GM18511 (cell line): ENCODE measurements around the gene ADAMTS2.

Experiments used
- ATAC-seq: cut with Tn5 transposase; IDR thresholded peaks from one replicate; pipeline ENCODE4 v1.9.1; 2021; ENCODE audit warnings: mild to moderate bottlenecking, moderate library complexity; ENCODE audit not compliant: unreplicated experiment

Gene ADAMTS2

DNA sequence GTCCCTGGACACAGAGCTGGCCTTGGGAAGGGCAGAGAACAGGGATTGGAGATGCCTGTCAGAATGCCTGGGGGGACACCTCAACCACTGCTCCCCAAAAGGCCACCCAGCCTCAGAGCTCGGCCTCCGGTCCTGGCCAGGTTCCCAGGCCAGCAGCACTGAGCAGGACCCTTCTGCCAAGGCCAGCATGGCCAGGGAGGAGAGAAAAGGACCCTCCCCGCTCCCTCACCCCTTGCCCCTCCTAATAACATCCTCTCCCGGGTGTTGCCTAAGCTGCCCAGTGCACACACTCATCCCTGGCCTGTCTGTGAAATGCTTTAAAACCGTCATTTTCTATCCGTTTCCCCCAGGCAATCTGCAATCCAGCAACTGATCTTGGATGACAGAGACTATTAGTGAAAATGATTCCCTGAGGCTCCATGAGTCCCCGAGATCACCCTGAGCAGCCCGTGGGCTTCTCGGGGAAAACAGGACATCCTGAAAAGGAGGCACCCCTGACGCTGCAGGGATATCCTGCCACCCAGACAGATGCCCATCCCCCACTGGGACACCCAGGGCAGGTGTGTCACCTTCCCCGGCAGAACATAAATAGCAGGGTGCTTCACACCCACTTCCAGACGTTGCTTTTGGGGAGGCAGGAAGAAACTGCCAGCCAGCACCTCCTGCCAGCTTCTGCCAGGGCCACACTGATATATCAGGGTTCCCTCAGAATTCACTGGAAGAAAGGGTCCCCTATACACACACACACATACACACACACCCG is 75.3 kb downstream of the ADAMTS2 start:
- ATAC-seq = no peak

DNA sequence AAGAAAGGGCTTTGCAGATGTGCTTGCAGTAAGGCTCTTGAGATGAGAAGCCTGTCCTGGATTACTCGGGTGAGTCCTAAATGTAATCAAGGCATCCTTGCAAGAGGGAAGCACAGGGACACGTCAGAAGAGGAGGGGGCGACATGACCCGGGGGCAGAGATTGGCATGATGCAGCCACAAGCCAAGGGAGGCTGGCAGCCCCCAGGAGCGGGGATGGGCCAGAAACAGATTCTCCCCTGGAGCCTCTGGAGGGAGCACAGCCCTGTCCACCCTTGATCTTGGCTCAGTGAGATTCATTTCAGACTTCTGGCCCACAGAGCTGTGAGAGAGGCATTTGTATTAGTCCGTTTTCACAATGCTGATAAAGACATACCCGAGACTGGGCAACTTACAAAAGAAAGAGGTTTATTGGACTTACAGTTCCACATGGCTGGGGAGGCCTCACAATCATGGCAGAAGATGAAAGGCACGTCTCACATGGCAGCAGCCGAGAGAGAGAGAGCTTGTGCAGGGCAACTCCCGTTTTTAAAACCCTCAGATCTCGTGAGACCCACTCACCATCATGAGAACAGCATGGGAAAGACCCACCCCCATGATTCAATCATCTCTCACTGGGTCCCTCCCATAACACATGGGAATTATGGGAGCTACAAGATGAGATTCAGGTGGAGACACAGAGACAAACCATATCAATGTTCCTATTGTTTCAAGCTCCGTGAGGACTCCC is 76.1 kb downstream of the ADAMTS2 start:
- no peak for ATAC-seq

DNA sequence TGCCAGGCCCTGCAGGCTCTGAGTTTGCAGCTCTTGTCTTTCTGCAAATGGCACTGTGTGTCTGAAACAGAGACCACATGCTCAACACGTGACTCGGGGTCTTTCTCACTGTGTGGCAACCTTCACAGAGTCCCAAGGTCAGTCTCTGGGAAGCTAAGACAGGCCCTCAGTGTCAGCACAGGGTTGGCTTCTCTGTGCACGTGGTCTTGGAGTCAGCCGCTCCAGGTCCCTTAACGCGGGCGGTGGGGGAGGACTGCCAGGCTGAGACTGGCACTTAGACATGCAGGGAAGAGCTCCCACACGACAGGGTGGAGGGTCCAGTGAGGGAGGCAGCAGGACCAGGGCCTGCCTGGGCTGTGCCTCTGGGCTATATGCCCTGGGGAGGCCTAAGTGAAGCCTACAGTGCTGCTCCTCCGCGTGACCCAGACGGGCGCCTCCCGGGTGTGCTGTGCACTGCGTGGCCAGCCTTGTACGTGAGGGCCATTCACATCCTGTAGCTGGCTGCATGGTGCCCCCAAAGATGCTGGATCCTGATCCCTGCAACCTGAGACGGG is 76.8 kb downstream of the ADAMTS2 start:
- no peak for ATAC-seq

DNA sequence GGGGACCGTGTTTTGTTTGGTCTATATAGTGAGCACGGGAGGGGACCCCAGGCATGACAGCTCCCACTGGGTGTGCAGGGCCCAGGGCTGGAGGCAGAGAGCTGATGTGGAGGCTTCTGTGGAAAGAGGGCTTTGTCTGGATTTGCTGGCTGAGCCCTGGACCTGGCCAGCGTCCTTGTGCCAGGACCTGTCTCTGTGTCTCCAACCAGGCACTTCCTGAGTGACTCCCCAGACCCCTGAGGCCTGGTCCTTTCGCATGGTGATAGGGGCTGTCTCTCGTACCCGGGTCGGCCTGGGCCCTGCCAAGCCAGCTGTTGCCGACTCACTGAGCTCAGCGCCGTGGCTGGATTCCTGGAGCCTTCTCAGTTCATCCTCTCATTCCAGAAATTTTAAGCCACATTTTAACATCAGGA is 77.6 kb downstream of the ADAMTS2 start:
- ATAC-seq = no peak

DNA sequence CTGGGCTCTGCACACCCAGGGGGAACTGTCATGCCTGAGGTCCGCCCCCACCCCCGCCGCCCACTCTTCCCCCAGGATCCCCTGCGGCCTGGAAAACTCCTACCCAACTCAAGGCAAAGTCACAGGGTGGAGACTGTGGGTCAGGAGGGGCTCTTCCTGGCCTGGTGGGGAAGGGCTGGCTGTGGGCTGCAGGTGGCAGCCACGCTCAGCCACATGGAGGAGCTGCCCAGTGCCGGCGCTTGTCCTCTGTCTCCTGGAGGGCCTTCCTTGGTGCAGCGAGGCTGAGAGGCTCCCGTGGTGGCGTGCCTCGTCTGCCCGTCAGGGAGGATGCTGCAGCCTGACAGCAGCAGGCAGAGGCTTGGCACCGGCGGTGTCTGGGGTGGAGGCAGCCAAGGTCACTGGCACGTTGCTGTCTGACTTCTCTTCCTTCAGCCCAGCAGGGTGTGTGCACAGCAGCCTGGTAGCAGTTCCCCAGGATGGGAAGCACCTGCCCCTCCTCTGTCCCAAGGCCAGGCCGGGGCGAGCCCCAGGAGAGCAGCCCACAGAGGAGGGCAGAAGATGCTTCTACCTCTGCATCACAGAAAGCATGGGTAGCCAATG is 78.1 kb downstream of the ADAMTS2 start:
- ATAC-seq = no peak

DNA sequence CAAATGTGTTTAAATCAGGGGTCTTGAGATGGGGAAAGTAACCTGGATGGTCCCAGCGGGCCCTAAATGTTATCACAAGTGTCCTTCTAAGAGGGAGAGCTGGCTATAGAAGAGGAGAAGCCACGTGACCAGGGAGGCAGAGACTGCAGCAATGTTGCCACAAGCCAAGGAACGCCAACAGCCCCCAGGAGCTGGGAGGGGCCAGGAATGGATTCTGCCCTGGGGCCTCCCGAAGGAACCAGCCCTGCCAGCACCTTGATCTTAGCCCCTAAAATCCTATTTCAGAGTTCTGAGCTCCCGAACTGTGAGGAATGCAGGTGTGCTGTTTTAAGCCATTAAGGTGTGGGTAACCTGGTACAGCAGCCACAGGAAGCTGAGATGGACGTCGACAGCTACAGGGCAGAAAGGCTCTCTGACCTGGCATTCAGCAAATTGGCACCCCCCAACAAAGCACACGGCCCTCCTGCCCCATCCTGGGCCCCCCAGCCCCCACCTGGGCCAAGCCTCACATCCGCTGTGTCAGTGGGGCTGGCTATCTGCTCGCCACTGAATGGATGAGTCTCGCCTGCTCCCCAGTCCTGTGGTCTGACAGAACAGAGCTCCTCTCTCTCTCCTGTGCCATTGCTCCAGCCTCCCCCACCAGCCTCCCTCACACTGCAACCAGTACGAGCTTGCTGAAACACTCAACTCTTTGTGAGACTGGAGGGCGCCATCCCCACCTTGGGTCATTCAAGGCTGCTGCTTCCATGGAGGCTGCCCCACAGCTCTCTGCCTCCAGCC is 78.8 kb downstream of the ADAMTS2 start:
- ATAC-seq = no peak

DNA sequence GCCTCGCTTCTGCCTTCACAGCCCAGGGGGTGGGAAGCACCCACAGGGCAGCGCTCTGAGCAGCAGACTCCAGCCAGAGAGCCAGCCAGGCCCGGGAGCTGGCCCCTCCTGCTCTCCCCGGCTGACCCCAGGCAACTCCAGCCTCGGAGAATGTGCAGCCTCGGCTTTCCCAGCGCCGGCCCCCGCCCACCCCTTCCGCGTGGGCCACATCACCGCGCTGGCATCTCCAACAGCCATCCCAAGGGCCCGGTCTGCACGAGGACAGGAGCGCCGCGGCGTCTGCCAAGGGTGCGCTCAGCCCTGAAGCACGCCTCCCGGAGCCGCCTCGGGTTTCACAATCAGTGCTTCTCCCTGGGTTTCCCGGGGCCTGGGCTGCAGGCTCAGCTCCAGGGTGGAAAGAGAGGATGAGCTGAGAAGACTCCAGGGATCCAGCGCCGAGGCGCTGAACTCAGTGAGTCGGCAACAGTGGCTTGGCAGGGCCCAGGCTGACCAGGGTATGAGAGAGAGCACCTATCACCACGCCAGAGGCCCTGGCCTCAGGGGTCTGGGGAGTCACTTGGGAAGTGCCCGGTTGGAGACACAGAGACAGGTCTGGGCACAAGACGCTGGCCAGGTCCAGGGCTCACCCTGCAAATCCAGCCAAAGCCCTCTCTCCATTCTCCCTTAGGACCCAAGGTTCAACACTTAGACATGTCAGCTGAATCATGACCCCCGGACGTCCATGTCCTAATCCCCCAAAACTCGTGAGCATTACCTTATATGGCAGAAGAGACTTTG is 79.6 kb downstream of the ADAMTS2 start:
- ATAC-seq = no peak

DNA sequence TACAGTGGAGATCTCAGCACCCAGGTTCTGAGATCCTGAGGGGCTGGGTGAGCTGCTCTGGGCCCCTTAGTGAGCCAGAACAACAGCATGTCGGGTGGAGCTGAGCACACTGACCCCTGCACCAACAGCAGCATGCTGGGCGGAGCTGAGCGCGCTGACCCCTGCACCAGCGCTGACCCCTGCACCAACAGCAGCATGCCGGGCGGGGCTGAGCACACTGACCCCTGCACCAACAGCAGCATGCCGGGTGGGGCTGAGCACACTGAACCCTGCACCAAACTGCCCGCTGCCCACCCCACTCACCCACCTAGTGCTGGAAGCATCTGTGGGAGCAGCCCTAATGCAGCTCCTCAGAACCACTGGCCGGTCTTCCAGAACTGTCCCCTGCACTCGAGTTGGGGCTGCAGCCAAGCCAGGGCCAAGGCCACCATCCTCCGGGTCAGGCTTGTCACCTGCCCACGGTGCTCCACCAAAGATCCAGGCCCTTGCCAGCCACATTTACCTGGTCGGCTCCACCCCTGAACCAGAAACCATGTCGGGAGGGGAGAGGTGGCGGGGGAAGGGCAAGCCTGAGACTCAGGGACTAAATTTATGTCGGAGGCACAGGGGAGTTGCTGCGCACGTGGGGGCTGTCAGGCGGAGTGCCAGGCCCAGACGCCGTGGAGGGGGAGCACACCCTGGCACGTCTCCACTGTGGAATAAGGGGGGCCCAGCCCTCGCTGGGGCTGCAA is 80.3 kb downstream of the ADAMTS2 start:
- ATAC-seq = no peak

DNA sequence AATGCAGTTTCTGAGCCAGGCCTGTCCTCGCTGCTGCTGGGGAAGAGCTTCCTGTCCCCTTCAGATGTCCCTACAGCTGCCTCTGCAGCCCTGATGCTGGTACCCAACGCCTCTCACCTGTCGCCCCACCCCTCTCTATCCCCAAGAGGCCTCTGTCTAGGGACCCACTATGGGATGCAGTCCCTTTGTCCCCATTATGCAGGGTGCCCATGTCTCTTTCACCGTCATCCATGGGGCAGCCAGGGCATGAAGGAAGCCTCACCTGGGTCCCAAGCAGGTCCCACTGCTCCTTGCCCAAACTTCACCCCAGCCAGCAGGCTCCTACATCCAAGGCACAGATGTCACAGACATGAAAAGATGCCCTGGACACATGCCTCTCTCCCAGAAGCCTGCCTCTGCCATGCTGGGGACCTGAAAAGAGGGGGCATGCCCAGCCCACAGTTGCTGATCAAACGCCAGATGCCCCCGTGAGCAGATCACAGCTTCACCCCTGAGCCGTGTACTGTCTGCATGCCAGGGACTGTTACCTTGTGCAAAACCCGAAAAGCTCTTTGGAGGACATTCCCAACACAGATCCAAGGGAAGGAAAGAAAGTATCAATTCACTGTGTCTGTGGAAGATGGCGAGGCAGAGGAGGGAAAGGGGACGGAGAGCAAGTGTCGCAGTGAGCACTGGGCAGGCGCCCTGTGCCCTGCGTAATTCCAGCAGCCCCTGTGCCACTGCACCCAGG is 81.0 kb downstream of the ADAMTS2 start:
- no peak for ATAC-seq

DNA sequence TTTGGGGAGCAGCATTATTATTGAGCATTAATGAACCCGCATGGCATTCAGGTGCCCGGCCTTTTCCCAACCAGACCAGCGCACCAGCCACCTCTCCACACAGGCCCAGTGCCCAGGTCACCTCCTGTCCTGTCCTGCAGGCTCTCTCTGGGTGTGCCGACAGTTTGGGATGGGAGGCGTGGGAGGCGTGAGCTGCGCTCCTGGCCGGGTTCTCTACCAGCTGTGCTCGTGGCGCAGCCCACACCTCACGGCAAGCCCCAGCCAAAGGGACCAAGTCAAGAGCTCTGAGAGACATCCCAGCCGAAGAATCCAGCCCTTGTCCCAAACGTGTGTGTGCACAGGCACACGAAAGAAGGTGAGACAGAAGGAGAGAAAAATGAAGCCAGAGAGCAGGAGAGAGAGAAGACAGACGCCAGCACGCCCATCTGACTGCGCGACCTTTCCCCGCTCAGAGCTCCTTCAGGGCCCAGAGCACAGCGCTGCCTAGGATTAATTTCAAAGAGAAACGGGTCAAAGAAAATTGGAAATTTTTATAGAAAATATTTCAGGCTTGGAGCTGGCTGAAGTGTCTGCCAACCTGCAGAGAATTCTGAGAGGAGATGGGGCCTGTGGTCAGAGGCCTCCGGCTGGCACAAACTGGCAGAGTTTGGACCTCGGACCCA is 81.7 kb downstream of the ADAMTS2 start:
- no peak for ATAC-seq

DNA sequence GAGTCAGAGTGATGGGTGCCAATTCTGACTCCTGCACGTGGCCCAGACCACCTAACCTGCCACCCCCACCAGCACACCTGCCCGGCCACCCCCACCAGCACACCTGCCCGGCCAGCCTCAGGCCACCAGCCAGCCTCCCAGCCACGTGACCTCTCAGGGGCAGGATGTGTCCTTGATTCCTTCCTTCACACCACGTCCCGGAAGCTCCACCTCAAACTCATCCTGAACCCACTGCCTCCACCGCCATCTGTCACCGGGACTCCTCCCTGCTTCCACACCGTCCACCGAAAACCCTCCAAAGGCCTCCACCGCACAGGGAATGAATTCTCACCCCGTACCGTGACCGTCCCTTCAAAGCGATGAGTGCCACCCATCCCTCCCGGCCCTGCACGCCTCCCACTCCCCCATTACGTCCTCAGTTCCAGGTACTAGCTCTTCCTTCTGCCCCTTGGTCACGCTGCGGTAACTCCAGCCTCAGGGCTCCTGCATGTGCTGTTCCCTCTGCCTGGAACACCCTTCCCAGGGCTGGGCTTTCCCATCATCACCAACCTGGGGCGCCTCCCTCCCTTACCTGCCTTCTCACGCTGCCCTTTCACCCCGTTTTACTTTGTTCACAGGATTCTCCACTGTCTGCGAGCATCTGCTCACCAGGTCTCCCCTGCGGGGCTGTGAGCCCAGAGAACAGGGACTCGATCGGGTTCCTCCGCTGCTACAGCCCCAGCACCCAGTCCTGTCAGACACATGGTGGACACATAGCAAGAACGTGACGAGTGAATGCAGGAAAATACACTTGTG is 82.9 kb downstream of the ADAMTS2 start:
- ATAC-seq = no peak

DNA sequence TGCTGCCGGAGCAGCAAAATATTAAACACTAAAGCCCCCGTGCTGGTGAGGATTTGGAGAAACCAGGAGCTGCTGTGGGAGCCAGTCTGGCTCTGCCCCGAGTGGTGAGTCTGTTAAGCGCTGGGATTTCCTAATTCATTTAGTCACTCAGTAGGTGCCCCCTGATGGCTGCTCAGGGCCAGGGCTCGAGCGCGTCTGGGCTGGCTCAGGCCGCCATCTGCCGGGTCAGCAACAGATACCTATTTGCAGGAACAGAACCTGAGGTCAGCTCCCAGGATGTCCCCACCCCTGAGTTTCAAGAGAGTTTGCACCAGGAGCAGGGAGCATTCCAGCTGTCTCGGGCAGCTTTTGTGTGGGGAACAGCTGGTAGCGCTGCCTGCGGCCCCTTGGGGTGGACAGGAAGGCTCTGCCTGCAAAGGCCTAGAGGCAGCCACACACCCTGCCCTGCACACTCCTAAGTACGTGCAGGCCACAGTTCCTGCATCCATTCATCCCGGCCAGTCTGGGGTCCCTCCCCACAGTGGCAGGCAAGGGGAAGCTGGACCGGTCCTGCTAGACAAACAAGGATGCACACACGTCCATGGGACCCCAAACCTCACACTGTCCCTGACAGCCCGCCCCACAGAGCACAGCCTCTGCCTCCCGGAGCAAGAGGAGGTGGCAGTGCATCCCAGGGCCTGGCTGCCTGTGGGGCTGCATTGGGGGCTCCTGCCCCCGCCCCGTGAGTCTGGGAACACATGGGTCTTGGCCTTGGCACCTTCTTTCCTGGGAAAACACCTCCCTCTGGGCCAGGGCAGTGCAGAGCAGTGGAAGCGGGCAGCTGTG is 83.7 kb downstream of the ADAMTS2 start:
- no peak for ATAC-seq

DNA sequence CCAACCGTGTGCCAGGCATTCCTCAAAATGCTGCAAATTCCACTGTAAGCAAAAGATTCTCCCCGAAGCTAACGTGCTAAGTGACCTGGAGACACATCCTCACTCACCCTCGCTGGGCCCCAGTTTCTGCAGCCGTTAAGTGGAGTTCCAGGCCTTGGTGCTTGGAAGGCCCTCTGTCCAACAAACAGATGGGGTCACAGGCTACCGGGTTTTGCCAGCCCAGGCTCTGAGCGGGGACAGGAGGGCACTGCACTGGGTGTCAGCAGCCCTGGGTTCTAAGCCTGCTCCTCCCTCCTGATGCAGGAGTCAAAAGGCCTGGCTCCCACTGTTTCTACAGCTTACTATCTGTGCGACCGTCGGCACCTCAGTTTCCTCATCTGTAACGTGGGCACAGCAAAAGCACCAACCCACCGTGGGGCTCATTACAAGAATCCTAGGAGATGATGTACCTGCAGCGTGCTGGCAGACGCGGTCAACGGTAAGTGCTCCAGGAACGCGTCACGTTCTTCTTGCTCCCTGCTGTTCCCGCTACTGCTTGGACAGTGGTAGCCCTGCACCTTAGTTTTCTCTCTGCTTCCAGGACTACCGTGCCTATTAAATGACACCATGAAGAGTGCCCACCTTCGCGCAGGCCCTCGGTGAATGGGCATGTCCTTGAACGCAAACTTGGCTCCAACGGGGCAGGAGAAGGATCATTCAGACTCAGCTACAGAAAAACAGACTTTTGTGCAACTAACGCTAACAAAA is 84.8 kb downstream of the ADAMTS2 start:
- no peak for ATAC-seq

DNA sequence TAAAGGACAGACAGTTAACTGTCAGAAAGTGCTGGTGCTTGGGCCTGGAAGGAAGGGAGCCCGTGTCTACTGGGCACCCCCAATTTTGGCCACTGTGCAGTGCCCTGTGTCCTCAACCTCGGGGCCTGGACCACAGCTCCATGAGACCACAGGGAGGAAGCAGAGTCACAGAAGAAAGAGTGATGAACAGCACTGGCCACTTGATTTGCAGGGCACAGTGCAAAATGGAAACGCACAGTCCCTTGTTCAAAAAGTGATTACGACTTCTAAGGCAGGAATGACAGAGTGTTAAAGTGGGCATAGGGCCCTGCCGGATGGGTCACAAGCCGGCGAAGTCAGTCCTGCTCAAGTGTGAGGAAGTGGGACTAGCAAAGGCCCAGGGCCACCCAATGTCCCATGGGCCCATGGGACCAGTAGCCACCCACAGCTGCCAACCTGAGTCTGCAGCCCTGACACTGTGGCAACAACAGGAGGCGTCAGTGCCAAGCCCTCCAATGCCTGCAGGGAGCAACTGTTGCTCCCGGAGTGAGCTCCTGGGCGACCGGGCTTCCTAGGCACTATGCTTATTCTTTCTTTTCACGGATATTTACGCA is 85.4 kb downstream of the ADAMTS2 start:
- no peak for ATAC-seq

DNA sequence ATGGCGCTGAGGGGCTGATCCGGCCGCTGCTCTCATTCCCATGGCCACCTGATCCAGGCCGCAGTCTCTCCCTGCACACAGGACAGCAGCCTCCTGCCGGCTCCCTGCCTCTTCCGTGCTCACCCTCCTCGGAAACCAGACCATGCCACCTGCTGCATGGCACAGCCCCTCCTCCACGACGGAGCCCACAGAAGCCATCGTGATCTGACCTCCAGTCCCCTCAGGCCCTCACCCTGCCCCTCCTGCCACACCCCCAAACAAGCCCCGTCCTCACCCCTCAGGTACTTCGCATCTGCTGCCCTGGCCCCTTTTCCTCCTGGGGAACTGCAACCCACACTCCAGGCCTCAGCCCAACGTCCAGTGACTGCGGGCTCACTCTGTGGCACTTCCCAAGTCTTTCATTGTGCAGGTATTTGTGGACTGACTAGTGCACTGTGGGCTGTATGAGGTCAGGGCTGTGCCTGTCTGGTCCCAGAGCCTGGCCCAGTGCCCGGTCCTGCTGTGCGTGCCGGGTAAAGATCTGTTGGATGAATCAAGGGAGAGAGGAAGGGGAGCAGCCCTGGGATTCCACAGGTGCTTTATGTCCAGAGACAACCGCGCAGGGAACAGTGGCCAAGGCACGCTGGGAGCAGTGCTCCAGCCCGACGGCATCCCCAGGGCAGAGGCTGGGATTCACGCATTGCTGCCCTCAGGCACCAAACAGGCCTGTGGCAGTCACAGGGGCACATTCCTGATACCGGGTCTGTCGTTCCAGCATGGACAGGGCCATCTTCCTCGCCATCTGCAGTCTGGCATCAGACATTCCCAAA is 86.1 kb downstream of the ADAMTS2 start:
- ATAC-seq = no peak
